ENCODE data around the gene ACSS2.

DNA sequence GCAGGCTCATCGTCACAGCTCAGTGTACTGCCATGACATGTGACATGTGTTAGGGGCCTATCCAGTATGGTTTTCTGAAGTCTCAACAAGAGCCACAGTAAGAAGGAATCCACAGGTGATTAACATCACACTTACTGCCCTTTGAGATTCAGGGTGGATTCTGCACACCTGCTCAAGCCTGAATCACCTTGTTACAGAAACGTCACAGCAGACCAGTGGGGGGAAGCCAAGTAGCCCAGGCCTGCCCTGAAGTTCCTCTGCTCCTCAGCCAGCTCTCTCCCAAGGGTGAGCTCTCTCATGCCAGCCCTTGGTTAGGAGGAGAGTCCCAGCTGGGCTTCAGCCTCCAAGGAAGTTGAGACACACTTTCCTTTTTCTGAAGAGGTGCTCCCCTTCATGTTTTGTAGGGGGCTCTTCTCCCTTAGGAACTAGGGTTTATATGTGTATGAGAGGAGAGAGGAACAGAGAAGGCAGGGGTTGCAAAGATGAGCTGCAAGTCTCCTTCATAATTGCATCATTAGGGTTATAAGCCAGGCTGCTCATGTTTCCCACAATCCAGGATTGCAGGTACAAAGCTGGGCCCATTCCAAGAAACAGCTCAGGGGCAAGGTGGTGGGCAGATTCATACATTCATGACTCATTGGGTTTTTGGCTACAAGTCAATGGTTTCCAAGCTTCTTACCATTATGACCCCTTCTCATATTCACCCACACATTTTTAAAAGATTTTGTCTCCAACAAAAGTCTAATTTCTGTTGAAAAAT lies 67.6 kb downstream of the ACSS2 start:
- TF ChIP-seq CHD4 (IDR thresholded peaks at IDR 0.05; ENCODE audit: borderline replicate concordance) (no peak), ZFP36 (IDR thresholded peaks at IDR 0.05; ENCODE audit: borderline replicate concordance, partially characterized antibody) (no peak), EP300 (IDR thresholded peaks at IDR 0.05) (no peak), RAD21 (conservative IDR thresholded peaks at IDR 0.05 in 1 of 2, IDR thresholded peaks at IDR 0.05 in 1 of 2) (no peak), CHD2 (IDR thresholded peaks at IDR 0.05; ENCODE audit: low read length, partially characterized antibody) (no peak), PHF8 (IDR thresholded peaks at IDR 0.05; ENCODE audit: borderline replicate concordance, low read depth) (no peak), POLR2A (IDR thresholded peaks at IDR 0.05; ENCODE audit: low read length) (no peak), NFE2L2 (conservative IDR thresholded peaks at IDR 0.05; ENCODE audit: low read length) (no peak)
- TF ChIP-seq, protein P1, sequence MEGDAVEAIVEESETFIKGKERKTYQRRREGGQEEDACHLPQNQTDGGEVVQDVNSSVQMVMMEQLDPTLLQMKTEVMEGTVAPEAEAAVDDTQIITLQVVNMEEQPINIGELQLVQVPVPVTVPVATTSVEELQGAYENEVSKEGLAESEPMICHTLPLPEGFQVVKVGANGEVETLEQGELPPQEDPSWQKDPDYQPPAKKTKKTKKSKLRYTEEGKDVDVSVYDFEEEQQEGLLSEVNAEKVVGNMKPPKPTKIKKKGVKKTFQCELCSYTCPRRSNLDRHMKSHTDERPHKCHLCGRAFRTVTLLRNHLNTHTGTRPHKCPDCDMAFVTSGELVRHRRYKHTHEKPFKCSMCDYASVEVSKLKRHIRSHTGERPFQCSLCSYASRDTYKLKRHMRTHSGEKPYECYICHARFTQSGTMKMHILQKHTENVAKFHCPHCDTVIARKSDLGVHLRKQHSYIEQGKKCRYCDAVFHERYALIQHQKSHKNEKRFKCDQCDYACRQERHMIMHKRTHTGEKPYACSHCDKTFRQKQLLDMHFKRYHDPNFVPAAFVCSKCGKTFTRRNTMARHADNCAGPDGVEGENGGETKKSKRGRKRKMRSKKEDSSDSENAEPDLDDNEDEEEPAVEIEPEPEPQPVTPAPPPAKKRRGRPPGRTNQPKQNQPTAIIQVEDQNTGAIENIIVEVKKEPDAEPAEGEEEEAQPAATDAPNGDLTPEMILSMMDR (IDR thresholded peaks at IDR 0.05): no peak
- TF ChIP-seq, protein P2, sequence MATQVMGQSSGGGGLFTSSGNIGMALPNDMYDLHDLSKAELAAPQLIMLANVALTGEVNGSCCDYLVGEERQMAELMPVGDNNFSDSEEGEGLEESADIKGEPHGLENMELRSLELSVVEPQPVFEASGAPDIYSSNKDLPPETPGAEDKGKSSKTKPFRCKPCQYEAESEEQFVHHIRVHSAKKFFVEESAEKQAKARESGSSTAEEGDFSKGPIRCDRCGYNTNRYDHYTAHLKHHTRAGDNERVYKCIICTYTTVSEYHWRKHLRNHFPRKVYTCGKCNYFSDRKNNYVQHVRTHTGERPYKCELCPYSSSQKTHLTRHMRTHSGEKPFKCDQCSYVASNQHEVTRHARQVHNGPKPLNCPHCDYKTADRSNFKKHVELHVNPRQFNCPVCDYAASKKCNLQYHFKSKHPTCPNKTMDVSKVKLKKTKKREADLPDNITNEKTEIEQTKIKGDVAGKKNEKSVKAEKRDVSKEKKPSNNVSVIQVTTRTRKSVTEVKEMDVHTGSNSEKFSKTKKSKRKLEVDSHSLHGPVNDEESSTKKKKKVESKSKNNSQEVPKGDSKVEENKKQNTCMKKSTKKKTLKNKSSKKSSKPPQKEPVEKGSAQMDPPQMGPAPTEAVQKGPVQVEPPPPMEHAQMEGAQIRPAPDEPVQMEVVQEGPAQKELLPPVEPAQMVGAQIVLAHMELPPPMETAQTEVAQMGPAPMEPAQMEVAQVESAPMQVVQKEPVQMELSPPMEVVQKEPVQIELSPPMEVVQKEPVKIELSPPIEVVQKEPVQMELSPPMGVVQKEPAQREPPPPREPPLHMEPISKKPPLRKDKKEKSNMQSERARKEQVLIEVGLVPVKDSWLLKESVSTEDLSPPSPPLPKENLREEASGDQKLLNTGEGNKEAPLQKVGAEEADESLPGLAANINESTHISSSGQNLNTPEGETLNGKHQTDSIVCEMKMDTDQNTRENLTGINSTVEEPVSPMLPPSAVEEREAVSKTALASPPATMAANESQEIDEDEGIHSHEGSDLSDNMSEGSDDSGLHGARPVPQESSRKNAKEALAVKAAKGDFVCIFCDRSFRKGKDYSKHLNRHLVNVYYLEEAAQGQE (IDR thresholded peaks at IDR 0.05): no peak
- TF ChIP-seq, protein P3, sequence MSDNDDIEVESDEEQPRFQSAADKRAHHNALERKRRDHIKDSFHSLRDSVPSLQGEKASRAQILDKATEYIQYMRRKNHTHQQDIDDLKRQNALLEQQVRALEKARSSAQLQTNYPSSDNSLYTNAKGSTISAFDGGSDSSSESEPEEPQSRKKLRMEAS (IDR thresholded peaks at IDR 0.05): no peak
- TF ChIP-seq, protein P4, sequence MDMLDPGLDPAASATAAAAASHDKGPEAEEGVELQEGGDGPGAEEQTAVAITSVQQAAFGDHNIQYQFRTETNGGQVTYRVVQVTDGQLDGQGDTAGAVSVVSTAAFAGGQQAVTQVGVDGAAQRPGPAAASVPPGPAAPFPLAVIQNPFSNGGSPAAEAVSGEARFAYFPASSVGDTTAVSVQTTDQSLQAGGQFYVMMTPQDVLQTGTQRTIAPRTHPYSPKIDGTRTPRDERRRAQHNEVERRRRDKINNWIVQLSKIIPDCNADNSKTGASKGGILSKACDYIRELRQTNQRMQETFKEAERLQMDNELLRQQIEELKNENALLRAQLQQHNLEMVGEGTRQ (IDR thresholded peaks at IDR 0.05): no peak
